HCEC 1CT (cell line): ENCODE measurements around the gene GPR146.
"Not testable (repeated sequence)": the region's sequence is repeated elsewhere in the genome, so short reads cannot be mapped to it uniquely, and the experiment has no call there.

Experiments used
- DNase-seq: peaks from one replicate; pipeline ENCODE4 v3.0.0-alpha.2; 2017

GPR146 gene

DNA sequence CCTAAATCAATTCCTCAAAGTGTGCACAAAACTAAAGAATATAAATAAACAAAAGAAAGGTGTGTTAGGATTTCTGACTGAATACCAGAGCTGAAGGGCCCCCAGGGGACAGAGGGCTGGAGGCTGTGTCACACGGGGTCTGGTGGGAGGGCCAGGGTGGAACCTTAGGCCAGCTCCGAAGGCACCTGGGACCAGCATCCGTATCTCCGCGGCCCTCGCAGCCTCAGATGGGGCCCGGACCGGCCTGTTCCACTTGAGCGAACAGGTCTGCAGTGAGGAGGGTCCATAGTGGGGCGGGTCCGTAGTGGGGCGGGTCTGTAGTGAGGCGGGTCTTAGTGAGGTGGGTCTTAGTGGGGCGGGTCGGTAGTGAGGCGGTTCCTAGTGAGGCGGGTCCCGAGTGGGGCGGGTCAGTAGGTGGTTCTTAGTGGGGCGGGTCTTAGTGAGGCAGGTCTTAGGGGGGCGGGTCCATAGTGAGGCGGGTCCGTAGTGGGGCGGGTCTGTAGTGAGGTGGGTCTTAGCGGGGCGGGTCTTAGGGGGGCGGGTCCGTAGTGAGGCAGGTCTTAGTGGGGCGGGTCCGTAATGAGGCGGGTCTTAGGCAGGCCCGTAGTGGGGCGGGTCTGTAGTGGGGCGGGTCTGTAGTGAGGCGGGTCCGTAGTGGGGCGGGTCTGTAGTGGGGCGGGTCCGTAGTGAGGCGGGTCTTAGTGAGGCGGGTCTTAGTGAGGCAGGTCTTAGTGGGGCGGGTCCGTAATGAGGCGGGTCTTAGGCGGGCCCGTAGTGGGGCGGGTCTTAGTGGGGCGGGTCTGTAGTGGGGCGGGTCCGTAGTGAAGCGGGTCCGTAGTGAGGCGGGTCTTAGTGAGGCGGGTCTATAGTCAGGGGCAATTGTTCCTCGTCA, 15.1 kb downstream of the GPR146 start:
- peak; percentile 8 for DNase-seq

DNA sequence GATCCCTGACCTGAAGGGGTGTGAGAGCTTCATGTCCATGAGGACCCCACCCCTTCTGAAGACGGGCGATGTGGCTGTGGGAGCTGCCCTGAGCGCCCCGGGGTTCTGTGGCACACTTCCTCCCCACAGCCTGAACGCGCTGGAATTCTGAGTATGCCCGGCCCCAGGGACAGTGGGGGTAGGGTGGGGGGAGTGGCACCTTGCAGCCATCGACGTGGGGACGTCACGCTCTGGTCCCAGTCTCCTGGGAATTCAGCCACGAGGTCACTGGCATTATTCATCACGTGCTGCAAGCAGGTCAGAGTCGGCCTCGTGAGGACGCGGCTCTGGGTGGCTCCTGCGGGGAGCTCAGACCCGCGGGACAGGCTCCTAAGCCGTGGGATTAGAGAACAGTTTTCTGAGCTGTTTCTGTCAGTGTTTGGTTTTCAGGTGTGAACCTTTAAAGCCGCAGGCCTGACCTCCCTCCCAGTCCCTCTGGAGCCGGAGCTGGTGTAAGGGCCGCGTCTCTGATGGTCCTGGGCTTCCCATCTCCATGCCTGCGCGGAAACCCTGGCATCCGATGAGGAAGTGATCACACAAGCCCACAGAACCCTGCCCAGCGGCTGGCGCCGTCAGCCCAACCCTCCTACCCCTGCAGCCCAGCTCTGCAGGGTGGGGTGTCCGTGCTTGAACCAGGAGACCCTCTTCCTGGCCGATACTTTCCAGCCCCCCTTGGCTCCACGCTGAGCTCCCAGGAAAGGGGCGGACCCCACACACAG, 16.1 kb downstream of the GPR146 start:
- no peak for DNase-seq

DNA sequence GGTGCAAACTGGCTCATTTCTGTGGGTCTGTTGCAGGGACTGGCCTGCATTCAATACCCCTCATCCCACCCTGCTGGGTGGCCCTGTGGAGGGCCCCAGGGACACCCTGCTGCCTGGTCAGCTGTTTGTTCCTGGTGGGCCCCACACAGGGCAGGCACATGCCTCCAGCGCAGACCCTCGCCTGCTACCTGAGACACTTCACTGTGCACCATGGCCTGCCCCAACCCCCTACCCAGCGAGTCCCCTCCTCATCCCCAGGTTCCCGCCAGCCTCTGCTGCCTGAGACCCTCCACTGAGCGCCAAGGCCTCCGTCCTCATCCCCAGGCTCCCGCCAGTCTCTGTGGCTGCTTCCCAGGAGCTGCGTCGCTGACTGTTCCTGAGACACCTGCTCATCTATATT, 16.8 kb downstream of the GPR146 start:
- DNase-seq = no peak

DNA sequence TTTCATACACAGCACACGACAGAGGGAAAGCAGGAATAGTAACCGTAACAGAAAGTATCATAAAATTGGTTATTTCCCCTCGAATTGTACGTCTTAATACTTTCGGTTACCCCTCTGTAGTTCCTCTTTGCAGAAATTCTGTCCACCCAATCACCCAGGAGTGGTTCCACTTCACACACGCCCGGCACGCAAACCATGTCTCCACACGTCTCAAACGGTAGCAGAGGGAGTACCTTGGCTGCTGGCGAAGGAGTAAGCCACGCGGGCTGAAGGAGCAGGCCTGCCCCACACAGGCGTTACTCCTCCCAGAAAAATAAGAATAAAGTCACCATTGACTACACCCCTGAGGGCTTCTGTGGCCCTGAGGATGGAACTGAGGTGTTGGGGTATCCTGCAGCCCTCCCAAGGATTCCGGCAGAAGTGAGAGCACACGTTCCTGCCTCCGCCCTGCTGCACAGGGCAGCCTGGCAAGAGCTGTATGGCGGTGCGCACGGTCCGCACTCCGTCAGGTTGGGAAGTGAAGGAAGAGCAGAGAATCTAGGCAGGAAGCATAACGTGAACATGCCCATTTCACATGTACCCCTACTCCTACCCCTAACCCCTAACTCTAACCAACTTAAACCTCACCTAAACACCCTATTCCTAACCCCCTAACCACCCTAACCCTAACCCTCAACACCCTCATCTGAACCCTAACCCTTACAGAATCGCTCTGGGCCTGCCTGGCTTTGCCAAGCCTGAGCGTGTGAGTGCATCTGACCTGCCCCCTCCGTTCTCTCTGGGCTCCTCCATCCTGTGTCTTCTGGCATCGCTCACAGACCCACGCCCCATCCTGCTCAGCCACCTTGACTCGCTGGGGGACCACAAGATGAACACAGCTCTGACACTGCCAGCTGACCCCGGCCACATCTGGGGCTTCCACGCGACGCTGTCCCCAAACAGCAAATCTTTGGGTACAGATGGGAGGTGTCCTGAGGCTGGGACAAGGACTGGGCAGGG, 18.2 kb downstream of the GPR146 start:
- no peak for DNase-seq

DNA sequence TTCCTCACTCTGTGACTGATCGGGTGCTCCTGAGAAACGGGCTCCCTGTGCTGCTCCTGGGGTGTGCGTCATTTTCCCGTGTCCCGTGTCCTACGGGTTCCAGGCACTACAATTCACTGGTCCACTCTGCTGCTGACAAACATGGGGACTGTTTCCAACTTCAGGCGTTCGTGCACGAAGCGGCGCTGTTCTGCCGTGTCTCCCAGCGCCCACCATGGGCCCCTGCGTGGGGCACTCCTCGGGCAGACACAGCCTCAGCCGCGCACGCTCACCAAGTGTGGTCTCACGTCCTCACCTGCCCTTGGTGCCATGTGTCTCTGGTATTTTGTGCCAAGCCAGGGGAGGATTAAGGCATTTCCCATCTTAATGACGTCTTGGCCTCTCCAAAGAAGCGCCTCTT, 19.0 kb downstream of the GPR146 start:
- DNase-seq = no peak

DNA sequence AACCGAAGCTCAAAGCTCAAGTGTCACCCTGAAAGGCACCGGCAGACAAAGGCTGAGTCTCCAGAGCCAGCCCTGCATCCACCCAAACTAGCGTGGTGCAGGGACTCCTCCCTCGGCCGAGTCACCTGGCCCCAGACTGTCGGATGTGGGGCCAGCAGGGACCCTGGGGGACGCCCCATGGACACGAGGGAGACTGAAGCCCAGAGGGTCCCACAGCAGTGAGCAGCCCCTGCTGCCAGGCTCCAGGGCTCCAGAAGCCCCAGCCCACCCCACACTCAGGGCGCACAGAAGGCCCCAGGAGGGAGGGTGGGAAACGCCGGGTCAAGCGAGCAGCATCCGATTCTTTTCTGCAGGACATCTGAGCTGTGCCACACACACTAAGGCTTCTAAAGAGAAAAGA, 20.2 kb downstream of the GPR146 start:
- no peak for DNase-seq

DNA sequence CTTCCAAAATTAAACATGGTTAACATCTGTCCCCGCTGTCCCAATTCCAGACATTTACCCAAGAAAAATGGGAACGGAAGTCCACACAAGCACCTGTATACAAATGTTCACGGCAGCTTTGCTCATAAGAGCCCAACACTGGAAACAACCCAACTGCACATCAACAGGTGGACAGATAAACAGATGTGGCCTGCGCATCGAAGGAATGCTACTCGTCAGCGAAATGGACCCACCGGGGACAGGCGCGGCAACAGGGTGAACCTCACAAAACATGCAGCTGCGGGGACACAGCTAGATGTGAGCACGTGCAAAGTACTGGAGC, 20.9 kb downstream of the GPR146 start:
- DNase-seq = no peak

DNA sequence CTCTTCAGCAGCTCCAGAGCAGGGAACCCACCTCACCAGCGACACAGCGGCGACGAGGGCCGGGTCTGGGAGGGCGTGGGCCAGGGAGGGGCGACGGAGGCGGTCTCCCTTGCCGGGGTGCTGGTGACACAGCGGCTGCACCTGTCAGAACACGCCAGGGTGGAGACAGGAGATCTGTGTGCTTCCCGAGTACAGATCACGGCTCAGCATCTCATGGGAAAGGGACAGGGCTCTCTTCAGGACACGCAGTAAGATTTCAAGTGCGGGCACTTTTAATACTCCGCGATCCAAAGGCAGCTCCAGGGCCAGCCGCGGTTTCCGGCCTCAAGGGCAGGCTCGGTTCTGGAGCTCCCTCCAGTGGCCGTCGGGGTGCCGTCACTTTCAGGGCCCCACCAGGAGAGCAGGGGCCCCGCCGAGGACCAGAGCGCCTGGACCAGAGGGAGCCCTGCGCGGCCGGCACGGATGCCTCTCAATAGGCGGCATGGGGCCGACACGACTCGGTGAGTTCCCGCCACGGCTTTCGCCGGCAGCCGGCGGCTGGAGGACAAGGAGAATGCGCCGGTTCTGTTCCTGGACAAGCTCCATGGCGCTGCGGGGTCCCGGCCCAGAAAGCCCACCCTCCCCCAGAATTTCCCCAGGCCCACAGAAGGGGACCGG, 21.4 kb downstream of the GPR146 start:
- peak; percentile 55 for DNase-seq

DNA sequence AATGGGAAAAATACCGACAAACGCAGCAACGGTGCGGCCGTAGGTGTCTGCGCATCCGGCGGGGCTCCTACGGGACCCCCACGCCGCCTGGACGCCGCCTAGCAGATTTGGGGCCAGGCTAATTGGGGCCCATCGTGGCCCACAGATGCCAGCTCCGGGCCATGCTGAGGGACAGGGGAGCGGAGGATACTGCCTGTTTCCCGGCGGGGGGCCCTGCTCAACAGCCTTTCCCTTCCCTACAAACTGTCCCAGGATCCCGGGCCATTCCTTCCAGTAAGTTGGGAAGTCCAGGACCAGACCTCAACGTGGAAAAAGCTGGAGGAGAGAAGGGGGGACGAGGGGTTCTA, 21.9 kb downstream of the GPR146 start:
- no peak for DNase-seq

DNA sequence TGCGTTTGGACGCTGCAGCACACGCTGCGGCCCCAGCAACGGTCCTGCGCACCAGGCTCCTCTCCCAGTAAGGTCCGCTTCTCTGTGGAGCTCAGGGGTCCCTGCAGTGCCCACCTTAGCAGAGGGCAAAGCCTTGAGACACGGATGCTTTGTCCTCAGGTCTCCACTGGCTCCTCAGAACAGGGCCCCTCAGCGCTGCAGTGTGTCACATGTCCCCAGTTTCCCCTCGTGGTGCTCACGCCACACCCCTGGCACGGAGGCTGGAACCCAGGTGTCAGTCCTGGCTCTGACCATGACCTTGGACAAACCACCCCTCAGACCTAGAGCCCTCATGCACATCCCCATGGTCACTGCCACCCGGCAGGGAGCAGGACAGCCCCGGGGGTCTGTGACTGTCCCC, 23.7 kb downstream of the GPR146 start:
- no peak for DNase-seq

DNA sequence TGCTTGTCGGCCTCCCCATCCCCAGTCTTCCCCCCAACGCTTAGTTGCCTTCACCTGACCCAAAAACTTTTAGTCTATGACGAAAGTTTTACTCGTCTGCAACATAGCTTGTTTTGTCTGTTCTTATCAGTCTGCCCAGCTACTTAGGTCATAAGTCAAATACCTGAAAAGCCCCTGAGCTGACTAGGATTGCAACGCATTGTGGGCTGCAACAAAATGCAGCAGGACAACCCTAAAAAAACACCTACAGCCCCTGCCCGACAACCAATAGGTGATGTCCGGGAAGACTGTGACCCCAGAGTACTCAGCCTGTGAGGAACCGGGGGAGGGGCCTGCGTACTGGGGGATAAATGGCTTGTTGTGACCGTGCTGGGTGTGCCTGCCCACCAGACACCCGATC, 24.3 kb downstream of the GPR146 start:
- DNase-seq = no peak

DNA sequence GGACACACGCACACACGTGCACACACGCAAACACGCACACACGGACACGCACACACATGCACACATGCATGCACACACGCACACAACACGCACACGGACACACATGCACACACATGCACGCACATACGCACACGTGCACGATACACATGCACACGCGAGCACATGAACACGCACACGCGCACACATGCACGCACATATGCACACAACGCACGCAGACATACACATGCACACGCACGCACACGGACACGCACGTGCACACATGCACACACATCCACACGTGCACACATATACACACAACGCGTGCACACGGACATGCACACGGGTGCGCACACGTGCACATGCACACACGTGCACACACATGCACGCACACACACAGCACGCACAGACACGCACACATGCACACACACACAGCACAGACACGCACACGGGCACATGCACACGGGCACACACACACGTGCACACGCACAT, 26.2 kb downstream of the GPR146 start:
- DNase-seq = no peak

DNA sequence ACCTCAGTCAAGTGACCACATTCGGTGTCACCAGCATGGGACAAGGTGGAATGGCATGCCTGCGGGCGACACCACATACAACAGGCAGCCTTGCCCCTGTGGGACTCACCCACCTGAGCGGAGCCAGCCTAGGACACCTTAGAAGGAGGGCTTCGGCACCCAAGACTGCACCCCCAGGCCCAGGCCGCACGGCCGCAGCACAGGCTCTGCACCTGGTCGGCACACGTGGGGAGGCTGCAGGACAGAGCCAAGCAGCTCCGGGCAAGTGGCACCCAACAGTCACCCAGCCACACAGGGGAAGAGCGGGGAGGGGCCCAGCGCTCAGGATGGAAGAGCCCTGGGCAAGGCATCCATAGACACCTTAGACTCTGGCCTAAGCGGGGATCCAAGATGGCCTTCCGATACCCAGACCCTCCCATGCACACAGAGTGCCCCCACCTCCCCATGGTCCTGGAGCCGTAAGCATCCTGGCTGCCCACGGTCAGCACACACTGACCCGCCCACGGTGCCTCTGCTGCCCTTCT, 27.4 kb downstream of the GPR146 start:
- DNase-seq = no peak

DNA sequence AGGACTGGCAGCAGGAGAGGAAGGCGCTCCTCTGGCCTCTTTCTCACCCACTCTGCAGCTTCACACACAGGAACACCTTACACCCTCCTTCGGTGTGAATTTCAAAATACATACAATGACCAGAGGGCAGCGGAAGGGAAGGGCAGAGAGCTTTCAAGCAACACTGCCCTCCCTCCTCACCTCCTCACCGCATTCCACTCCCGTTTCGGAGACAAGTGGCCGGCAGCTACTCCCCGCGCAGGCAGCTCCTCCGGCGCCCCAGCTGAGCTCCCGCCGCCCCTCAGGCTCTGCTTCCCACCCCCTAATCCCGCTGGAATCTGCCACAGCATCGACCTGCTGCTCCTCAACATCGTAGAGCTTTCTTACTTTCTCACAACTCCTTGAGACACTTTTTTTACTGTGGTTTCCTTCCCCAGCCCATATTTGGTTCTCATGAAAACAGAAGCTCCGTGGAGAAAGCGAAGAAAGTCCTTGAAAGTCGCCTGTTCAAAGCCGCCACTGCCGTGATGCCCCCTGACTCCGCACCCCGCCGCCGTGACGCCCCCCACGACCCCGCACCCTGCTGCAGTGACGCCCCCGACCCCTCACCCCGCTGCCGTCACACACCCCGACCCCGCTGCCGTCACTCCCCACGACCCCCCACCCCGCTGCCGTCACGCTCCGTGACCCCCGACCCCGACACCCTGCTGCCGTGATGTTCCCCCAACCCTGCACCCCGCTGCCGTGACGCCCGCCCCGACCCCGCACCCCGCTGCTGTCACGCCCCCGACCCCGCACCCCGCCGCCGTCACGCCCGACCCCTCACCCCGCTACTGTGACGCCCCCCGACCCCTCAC, 29.0 kb downstream of the GPR146 start:
- no peak for DNase-seq

DNA sequence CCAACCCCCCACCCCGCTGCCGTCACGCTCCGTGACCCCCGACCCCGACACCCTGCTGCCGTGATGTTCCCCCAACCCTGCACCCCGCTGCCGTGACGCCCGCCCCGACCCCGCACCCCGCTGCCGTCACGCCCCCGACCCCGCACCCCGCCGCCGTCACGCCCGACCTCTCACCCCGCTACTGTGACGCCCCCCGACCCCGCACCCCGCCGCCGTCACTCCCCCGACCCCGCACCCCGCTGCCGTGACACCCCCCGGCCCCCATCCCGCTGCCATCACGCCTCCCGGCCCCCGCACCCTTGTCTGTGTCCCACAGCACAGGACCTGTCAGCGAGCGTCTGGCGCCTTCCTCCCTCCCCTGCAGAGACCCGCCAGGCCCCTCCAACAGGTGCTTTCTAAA, 29.7 kb downstream of the GPR146 start:
- not testable (repeated sequence) for DNase-seq

DNA sequence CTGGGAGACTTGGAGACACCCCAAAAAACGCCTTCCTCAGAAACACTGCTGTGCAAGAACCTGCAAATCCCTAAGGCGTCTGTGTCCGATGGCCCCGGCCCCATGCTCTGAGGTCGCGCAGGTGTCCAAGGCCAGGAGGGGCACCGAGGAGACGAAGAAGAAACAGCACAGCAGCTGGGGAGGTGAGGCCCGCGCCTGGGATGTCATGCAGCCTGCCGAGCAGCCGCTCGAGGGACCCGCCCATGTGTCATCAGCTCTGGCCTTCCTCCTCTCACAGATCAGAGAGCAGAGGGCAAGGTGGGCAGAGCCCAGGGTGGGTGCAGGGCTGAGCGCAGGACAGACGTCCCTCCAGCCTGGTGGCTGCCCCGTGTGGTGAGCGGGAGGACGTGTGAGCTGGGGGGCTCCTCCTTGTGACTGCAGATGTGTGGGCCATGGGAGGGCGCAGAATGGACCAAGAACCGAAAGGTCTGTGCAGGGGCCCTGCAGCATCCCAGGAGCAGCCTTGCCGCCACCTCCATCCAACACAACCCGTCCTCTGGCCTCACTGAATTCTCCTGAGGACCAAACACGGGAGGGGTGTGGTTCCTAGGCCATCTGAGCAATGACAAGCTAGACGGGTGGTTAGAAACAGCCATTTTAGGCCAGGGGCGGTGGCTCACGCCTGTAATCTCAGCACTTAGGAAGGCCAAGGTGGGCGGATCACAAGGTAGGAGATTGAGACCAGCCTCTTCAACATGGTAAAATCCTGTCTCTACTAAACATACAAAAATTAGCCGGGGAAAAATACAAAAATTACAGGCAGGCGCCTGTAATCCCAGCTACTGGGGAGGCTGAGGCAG, 30.5 kb downstream of the GPR146 start:
- no peak for DNase-seq

DNA sequence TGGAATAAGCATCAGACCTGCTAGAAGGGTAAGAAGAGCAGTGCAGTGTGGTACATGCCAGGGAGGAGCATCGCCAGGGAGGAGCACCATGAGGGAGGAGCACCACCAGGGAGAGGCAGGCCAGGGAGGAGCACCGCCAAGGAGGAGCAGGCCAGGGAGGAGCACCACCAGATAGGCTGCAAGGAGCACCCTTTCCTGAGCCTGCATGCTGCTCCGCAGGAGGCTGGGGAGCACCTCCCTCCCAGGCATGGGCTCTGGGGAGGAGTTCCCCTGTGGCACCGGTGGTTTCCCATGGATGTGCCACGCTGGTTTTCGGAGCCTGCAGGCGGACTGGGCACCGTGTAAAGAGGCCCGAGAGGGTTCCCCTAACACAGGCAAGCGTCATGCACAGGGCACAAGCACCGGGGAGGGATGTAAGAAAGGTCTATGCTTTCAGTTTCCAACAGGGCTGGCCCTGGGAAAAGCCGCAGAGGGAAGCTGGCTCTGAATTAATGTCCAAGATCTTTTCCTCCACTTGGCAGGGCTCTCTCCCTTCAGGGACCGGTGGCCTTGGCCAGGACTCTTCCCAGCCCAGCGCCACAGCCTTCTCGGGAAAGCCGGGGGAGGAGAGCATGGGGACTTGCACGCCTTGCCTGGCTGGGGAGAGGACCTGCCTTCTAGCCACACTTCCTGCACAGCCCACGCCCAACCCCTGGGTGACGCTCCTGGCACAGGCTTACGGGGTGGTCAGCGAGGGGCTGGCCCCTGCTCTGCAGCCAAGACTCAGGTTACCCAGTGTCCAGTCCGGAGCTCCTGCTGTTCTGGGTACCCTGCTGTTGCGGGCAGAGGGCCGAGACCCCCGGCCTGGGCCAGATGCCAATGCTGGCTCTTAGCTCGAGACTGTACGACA, 32.1 kb downstream of the GPR146 start:
- no peak for DNase-seq

DNA sequence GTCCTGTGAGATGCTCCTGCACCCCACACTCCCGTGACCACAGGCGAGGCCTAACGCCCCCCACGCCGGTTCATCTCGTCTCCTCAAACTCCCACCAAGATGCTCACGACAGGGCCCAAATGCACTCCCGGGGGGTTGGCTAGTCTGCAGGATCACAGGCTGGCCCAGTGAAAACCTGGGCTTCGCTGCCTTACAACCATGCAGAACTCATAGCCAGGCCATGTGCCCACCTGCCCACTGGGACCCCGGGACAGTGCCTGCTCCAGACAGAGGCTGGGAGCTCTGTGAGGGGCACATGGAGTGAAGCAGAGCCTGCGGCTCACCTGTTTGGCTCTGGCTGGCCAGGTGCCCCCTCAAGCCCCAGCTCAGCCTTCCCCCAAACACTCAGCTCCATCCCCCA, 34.2 kb downstream of the GPR146 start:
- DNase-seq = no peak

DNA sequence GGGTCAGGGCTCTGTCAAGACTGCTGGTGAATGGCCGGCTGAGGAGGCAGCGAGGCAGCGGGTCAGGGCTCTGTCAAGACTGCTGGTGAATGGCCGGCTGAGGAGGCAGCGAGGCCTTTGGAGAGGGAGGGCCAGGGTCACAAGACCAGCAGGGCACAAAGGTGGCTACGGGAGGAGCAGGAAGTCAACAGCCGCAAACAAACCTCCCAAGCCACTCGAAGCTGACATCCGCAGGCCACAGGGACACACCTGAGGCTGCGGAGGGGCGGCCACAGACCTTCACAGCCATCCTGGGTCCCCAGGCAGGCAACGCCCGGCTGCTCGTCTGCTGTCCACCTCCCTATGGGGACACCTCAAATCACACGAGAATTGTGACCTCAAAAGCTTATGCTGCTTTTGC, 34.6 kb downstream of the GPR146 start:
- DNase-seq = no peak
